Body of pancreas (tissue), 4 donors: ENCODE measurements around the gene XPO6.

Source experiments
- CTCF ChIP-seq, 7 experiments: fragments of 450-650 bp in 4 of 7; fragments of 200-600 bp in 3 of 7; sonication (generic) in 3 of 7; IDR thresholded peaks; one replicate each; pipeline ENCODE4 v1.5.1; 2016 to 2019; ENCODE audit warnings: antibody characterized with exemption in 7 of 7
- POLR2A ChIP-seq, 3 donors: fragments of 450-650 bp; IDR thresholded peaks; one replicate each; pipeline ENCODE4 v1.6.1; 2016; ENCODE audit warnings: antibody characterized with exemption in 3 of 3, mild to moderate bottlenecking in 2 of 3

DNA sequence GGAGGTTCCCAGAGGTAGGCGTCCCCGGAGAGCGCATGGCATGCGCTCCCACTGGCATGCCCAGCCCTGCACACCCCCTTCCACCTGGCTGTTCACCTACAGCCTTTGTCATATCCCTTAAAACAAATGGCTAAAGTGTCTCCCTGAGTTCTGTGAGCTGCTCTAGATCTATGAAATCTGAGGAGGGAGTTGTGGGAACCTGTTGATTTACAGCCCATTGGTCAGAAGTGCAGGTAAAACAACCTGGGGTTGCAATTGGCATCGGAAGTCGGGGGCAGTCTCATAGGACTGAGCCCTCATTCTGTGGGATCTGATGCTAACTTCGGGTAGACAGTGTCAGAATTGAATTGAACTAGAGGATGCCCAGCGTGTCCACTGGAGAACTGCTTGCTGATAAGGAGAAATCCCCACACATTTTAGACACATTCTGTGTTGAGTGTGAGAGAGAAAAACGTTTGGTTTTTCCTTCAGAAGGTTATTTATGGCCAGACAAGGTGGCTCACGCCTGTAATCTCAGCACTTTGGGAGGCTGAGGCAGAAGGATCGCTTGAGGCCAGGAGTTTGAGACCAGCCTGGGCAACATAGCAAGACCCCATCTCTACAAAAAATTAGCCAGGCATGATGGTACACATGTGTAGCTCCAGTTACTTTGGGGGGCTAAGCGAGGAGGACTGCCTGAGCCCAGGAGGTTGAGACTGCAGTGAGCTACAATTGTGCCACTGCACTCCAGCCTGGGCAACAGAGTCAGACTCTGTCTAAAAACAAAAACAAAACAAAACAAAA, 126.2 kb downstream of the XPO6 start:
- no peak for TF ChIP-seq CTCF (IDR thresholded peaks at IDR 0.05)
- TF ChIP-seq POLR2A (IDR thresholded peaks at IDR 0.05): no peak
